K562 (cell line): ENCODE measurements around the gene ETAA1.

Source experiments
- NRF1 ChIP-seq, 2 experiments: fragments of 450-650 bp; IDR thresholded peaks in 1 of 2; conservative IDR thresholded peaks in 1 of 2; 2 replicates each; pipeline ENCODE4 v1.6.1; 2014; ENCODE audit warnings: mild to moderate bottlenecking in 2 of 2
- ZNF140 ChIP-seq: fragments of 250-450 bp; sonication (Bioruptor Pico); IDR thresholded peaks from 2 replicates; pipeline ENCODE4 v1.8.0; 2021; ENCODE audit warnings: moderate library complexity, mild to moderate bottlenecking, inconsistent platforms

- TF ChIP-seq NRF1 (conservative IDR thresholded peaks at IDR 0.05 in 1 of 2, IDR thresholded peaks at IDR 0.05 in 1 of 2), result no peak
- TF ChIP-seq ZNF140 (CRISPR knock-in tag), result no peak
Observed at GRCh38 chr2:67456428-67456827, 59.3 kb downstream of the ETAA1 start.
